ENCODE data around the gene HDHD2. TPM values are rescaled to one million over a fixed set of nuclear protein-coding genes. Genes with fewer than 3 reads are reported as not detected.
"Not testable (repeated sequence)": the region's sequence is repeated elsewhere in the genome, so short reads cannot be mapped to it uniquely, and the experiment has no call there.

HDHD2 gene, protein sequence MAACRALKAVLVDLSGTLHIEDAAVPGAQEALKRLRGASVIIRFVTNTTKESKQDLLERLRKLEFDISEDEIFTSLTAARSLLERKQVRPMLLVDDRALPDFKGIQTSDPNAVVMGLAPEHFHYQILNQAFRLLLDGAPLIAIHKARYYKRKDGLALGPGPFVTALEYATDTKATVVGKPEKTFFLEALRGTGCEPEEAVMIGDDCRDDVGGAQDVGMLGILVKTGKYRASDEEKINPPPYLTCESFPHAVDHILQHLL
- 39.3 and 40.8 TPM in 2 replicates for total RNA-seq

DNA sequence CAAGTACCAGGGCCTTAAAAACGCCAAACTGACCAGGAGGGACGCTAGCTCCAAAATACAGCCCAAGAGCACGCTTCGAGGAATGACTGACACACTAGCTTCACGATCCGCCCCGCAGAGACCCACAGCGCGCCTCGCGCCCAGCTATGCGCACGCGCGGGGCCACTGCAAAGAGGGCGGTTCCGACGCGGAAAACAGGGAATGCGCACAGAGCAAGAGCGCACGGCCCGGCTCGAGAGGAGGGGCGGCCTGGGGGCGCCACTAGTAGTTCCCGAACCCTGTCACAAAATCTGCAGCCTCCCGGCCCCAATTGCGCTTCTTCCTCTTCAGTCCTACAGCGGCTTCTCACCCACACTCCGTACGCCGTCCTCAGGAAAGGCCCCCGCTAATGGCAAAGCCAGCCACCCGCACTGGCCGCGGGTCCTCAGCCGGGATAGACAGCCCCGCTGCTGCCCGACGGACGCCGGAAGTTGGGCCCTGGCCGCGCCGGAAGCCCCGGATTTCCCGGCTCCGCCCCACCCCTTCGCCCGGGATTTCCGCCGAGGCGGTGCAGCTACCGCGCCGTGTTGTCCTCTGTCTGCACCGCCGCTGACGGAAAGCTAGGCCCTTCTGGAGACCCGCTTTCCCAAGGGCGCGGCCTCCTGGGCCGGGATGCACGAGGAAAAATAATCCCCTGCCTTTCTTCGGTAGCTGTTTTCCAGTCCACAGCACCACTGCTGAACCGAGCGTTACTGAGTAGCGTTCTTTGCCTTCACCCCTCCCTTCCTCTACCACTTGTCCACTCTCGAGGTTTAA lies at the start of gene HDHD2:
TSS of gene HDHD2 (minus strand) at position 472 of the 795 bp plus-strand sequence. CDS start 14,061 bp downstream, outside the sequence.
- peak; percentile 66 for DNase-seq (ENCODE audit: low spot score)
- peaks cover 23% of the 10 kb centered on the region for H3K36me3 Mint-ChIP-seq (ENCODE audit: low read depth)
- peak within 1 kb of the TSS; percentile 95 for H3K4me3 Mint-ChIP-seq (ENCODE audit: low read depth)
- H3K27me3 Mint-ChIP-seq (ENCODE audit: low read depth), result no peaks in the 10 kb centered on the region
- H3K4me1 Mint-ChIP-seq (ENCODE audit: low read depth), result peaks cover 26% of the 10 kb centered on the region
- peak within 1 kb of the TSS; percentile 92 for H3K27ac Mint-ChIP-seq
- intact Hi-C loops (cut with micrococcal nuclease), result loop anchor here (1.0 to 10.0 kb wide), 3 partner anchors 26 to 235 kb away; partner anchors contain the start of genes IER3IP1, KATNAL2 and PIAS2
- no peaks in the 10 kb centered on the region for H3K9me3 Mint-ChIP-seq

DNA sequence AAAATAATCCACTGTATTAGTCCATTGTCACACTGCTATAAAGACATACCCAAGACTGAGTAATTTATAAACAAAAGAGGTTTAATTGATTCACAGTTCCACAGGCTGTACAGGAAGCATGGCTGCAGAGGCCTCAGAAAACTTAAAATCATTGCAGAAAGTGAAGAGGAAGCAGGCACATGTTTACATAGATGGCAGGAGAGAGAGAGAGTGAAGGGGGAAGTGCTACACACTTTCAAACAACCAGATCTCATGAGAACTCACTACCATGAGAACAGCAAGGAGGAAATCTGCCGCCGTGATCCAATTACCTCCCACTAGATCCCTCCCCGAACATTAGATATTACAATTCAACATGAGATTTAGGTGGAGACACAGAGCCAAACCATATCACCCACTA lies 45.7 kb upstream of the HDHD2 start:
- H3K36me3 Mint-ChIP-seq (ENCODE audit: low read depth); intact Hi-C loops (cut with micrococcal nuclease); DNase-seq (ENCODE audit: low spot score); H3K4me1 Mint-ChIP-seq (ENCODE audit: low read depth); H3K9me3 Mint-ChIP-seq; H3K27ac Mint-ChIP-seq; H3K4me3 Mint-ChIP-seq (ENCODE audit: low read depth): not testable (repeated sequence)
- peaks cover 23% of the 10 kb centered on the region for H3K27me3 Mint-ChIP-seq (ENCODE audit: low read depth)

DNA sequence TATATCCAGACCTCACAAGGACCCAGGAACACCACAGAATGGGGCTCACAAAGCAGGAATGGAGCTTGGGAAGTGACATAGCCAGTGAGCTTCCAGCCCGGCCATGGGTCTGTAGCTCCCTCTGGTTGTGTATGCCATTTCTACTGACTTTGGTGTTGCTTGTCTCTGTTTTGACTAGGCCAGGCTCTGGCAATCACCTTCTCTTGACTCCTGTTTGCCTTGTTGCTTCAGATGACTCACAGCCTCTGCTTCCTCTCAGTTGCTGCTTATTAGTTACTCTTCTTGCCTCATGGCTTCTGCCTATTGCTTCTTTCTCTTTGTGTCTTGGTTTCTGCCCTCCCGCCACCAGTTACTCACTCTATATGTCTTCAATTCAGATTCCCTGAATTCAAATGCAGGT lies 41.7 kb upstream of the HDHD2 start:
- Mint-ChIP-seq H3K4me1 (ENCODE audit: low read depth) (no peaks in the 10 kb centered on the region), H3K9me3 (no peaks in the 10 kb centered on the region), H3K27ac (no peak overlapping the region), H3K4me3 (ENCODE audit: low read depth) (no peak overlapping the region), H3K36me3 (ENCODE audit: low read depth) (no peaks in the 10 kb centered on the region), H3K27me3 (ENCODE audit: low read depth) (peaks cover 9% of the 10 kb centered on the region)
- DNase-seq (ENCODE audit: low spot score), result no peak
- intact Hi-C loops (cut with micrococcal nuclease), result no loop called here

DNA sequence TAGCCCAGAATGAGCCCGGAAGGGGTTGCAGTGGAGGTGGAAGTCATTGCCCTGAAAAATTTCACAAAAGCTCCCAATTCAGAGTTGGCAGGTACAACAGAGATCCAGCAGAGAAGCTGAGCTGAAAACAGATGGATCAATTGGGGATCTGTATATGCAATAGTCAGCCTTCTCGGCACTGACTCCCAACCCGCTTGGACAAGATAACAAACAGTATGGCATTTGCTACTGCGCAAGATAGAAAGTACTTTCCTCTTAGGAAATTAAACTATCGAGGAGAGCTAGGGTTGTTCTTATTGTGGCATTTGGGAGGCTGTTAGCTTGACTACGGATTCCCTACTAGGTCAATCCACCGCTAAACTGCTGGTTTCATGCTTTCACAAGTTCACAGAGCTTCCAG lies 37.4 kb upstream of the HDHD2 start:
- DNase-seq (ENCODE audit: low spot score), result no peak

DNA sequence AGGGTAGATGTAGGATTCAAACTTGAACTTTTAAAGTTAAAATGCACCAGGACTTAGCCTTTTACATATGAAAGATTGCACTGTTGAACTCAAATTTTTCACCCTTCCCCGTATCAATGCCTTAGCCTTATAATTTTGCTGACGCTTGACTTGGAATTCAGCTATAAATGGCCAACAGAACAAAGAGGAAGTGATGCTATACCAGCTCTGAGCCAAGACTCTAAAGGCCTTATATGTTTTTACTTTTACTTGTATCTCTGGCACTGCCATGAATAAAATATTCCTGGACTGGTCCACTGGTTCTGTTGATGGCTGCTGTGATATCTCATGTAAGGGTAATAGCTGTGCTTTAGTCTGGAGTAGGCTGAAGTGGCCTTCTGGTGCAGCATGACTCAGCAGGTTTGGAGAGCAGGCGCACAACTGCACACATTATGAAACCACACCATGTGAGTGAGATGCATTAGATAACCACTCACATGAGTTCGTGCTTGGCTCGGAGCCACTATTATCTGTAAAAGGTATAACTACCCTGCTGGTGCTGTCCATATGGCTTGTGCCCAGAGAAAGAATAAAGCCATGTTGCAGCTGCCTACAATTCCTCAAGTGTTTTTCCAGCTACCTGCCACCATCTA lies 34.2 kb upstream of the HDHD2 start:
- no peak overlapping the region for H3K27ac Mint-ChIP-seq
- no peak overlapping the region for H3K4me3 Mint-ChIP-seq (ENCODE audit: low read depth)
- peaks cover 26% of the 10 kb centered on the region for H3K9me3 Mint-ChIP-seq
- H3K4me1 Mint-ChIP-seq (ENCODE audit: low read depth), result no peaks in the 10 kb centered on the region
- intact Hi-C loops (cut with micrococcal nuclease), result no loop called here
- no peak for DNase-seq (ENCODE audit: low spot score)
- H3K27me3 Mint-ChIP-seq (ENCODE audit: low read depth), result no peaks in the 10 kb centered on the region
- no peaks in the 10 kb centered on the region for H3K36me3 Mint-ChIP-seq (ENCODE audit: low read depth)

More for the DNA sequence above, 37.4 kb upstream of the HDHD2 start:
- Mint-ChIP-seq H3K4me1 (ENCODE audit: low read depth) (no peaks in the 10 kb centered on the region), H3K9me3 (peaks cover 26% of the 10 kb centered on the region), H3K27me3 (ENCODE audit: low read depth) (no peaks in the 10 kb centered on the region), H3K4me3 (ENCODE audit: low read depth) (no peak overlapping the region), H3K27ac (no peak overlapping the region), H3K36me3 (ENCODE audit: low read depth) (no peaks in the 10 kb centered on the region)
- intact Hi-C loops (cut with micrococcal nuclease), result no loop called here

DNA sequence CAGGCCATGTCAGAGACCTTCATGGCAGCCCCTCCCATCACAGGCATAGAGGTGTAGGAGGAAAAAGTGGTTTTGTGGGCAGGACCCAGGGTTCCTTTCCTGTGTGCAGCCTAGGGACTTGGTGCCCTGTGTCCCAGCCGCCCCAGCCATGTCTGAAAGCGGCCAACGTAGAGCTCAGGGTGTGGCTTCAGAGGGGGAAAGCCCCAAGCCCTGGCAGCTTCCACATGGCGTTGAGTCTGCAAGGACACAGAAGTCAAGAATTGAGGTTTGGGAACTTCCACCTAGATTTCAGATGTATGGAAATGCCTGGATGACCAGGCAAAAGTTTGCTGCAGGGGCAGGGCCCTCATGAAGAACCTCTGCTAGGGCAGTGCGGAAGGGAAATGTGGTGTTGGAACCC lies 31.9 kb upstream of the HDHD2 start:
- intact Hi-C loops (cut with micrococcal nuclease); H3K4me3 Mint-ChIP-seq (ENCODE audit: low read depth); H3K27ac Mint-ChIP-seq; H3K36me3 Mint-ChIP-seq (ENCODE audit: low read depth); H3K4me1 Mint-ChIP-seq (ENCODE audit: low read depth); DNase-seq (ENCODE audit: low spot score); H3K27me3 Mint-ChIP-seq (ENCODE audit: low read depth): not testable (repeated sequence)
- H3K9me3 Mint-ChIP-seq, result peaks cover 26% of the 10 kb centered on the region

DNA sequence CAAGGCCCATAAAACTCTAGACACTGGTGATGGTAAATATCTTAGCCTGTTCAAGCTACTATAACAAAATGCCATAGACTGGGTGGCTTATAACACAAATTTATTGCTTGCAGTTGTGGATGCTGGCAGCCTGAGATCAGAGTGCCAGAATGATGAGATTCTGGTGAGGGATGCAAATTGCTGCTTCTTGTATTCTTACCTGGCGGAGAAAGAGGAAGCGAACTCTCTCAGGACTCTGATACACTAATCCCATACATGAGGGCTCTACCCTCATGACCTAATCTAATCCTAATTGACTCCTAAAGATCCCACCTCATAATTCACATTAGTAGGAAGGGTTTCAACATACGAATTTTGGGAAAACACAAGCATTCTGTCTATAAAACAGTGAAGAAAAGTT lies 30.5 kb upstream of the HDHD2 start:
- Mint-ChIP-seq H3K4me3 (ENCODE audit: low read depth) (no peak overlapping the region), H3K36me3 (ENCODE audit: low read depth) (no peaks in the 10 kb centered on the region), H3K4me1 (ENCODE audit: low read depth) (no peaks in the 10 kb centered on the region), H3K27ac (no peak overlapping the region), H3K9me3 (peaks cover 22% of the 10 kb centered on the region), H3K27me3 (ENCODE audit: low read depth) (no peaks in the 10 kb centered on the region)
- DNase-seq (ENCODE audit: low spot score), result no peak
- intact Hi-C loops (cut with micrococcal nuclease), result no loop called here

DNA sequence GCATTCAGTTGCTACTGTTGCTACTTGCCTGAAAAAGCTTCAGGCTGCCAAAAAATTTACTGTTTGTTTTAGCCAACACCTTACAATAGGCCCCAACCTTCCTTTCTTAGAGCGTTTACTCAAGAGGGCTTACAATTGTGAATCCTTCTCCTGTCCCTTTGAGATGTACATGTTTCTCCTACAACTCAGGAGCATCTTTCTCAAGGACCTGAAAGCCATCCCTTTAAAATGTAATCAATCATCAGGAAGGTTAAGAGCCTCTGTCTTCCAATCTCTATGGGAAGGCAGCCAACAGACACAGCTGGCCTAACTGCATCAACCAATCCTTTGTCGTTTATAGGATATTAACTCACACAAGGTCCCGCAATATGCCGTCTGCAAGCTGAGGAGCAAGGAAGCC lies 29.2 kb upstream of the HDHD2 start:
- Mint-ChIP-seq H3K27ac (no peak overlapping the region), H3K27me3 (ENCODE audit: low read depth) (no peaks in the 10 kb centered on the region), H3K4me3 (ENCODE audit: low read depth) (no peak overlapping the region), H3K4me1 (ENCODE audit: low read depth) (no peaks in the 10 kb centered on the region), H3K36me3 (ENCODE audit: low read depth) (peaks cover 6% of the 10 kb centered on the region), H3K9me3 (peaks cover 11% of the 10 kb centered on the region)
- no peak for DNase-seq (ENCODE audit: low spot score)
- intact Hi-C loops (cut with micrococcal nuclease), result no loop called here

DNA sequence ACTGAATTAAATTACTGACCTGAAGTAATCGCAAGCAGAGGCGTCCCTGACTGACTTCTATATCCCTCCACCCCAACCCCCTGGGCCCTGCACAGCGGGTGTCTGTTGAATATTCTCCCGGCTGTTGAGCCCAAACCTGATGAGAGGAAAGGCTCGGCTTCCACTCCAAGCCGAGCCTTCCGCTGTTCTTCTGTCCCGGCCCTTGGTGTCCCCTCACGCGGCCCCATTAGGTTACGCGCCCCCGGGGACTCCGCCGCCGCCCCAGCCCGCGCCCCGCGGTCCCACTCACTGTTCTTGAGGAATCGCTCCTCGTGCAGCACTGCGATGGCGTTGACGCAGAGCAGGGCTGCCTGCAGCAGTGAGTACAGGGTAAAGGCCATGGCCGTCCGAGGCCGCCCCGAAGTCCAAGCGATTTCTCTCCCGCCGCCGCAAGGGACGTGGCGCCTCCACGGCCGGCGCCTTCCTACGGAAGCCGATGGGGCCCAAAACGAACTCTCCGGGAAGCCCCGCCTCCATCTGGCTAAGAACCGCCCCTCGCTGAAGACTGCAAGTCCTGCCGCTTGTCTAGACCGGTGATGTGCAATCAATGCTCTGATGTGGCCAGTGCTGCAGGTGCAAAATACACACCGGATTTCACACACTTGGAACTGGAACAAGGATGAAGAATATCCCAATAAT lies 25.7 kb upstream of the HDHD2 start, which contains the start of gene IER3IP1:
TSS of gene IER3IP1 (minus strand) at position 467 of the 678 bp plus-strand sequence. CDS start at position 380, 87 bp downstream.
- Mint-ChIP-seq H3K36me3 (ENCODE audit: low read depth) (peaks cover 9% of the 10 kb centered on the region), H3K9me3 (no peaks in the 10 kb centered on the region), H3K27me3 (ENCODE audit: low read depth) (no peaks in the 10 kb centered on the region), H3K4me3 (ENCODE audit: low read depth) (no peak within 1 kb of the TSS), H3K4me1 (ENCODE audit: low read depth) (no peaks in the 10 kb centered on the region), H3K27ac (peak within 1 kb of the TSS; percentile 71)
- DNase-seq (ENCODE audit: low spot score), result peak; percentile 83
- intact Hi-C loops (cut with micrococcal nuclease), result loop anchor here (1.0 kb wide), 2 partner anchors 26 to 56 kb away; partner anchors contain the start of gene HDHD2

DNA sequence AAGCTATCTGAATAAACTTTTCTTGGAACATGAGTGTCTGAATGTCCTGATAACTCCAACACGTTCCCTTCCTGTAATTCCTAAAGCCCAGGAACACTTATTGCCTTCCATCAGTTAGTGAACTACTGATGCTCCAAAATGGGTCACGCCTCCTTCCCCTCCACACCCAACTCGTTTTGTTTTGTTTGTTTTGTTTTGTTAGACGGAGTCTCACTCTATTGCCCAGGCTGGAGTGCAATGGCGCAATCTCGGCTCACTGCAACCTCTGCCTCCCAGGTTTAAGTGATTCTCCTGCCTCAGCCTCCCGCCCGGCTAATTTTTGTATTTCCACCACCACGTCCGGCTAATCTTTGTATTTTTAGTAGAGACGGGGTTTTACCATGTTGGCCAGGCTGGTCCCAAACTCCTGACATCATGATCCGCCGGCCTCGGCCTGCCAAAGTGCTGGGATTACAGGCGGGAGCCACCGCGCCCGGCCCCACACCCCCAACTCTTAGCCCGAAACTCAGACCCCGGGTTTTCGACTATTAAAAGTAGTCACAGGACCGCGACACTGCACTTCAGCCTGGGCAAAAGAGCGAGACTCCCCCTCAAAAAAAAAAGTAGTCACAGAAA lies 25.1 kb upstream of the HDHD2 start:
- intact Hi-C loops (cut with micrococcal nuclease), result no loop called here
- no peaks in the 10 kb centered on the region for H3K9me3 Mint-ChIP-seq
- no peaks in the 10 kb centered on the region for H3K4me1 Mint-ChIP-seq (ENCODE audit: low read depth)
- H3K27ac Mint-ChIP-seq, result peak overlapping the region; percentile 71
- H3K27me3 Mint-ChIP-seq (ENCODE audit: low read depth), result no peaks in the 10 kb centered on the region
- peaks cover 9% of the 10 kb centered on the region for H3K36me3 Mint-ChIP-seq (ENCODE audit: low read depth)
- H3K4me3 Mint-ChIP-seq (ENCODE audit: low read depth), result no peak overlapping the region
- DNase-seq (ENCODE audit: low spot score), result no peak

DNA sequence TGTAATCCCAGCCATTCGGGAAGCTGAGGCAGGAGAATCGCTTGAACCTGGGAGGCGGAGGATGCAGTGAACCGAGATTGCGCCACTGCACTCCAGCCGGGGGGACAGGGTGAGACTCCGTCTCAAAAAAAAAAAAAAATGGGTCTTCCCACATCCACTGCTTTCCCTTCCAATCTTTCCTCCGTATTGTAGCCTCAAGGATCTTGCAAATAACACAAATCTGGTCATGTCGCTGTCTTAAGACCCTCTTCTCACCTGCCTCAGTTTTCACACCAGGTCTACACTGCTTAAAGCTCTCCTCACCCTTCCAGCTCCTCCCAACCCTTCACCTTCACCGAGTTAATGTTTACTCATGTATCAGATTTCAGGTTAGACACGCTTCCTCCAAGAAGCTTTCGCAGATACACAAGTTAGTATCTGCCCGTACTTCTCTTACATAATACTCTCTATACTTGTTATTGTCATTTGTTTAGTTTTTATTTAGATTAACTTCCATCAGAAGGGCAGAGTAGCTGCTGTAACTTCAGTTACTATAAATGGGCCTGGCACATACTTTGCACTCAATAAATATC lies 24.3 kb upstream of the HDHD2 start:
- H3K27ac Mint-ChIP-seq, result no peak overlapping the region
- intact Hi-C loops (cut with micrococcal nuclease), result no loop called here

DNA sequence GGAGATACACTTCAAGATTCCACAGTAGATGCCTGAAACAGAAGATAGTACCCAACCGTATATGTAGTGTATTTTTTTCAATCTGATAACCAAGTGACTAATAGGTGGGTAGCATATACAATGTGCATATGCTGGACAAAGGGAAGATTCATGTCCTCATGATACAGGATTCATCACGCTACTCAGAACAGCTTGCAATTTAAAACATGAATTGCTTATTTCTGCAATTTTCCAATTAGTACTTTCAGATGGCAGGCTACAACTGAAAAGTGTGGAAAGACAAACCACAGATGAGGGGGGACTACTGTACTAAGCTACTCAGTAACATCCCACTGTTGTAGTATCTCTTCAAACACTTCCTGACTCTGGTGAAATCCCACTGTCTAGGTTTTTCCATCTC lies 22.2 kb upstream of the HDHD2 start:
- no peaks in the 10 kb centered on the region for H3K4me1 Mint-ChIP-seq (ENCODE audit: low read depth)
- DNase-seq (ENCODE audit: low spot score), result no peak
- peaks cover 14% of the 10 kb centered on the region for H3K36me3 Mint-ChIP-seq (ENCODE audit: low read depth)
- intact Hi-C loops (cut with micrococcal nuclease), result no loop called here
- no peaks in the 10 kb centered on the region for H3K9me3 Mint-ChIP-seq
- no peak overlapping the region for H3K4me3 Mint-ChIP-seq (ENCODE audit: low read depth)
- no peak overlapping the region for H3K27ac Mint-ChIP-seq
- no peaks in the 10 kb centered on the region for H3K27me3 Mint-ChIP-seq (ENCODE audit: low read depth)

More for the DNA sequence above, 24.3 kb upstream of the HDHD2 start:
- H3K9me3 Mint-ChIP-seq, result no peaks in the 10 kb centered on the region
- no peaks in the 10 kb centered on the region for H3K4me1 Mint-ChIP-seq (ENCODE audit: low read depth)
- no peak for DNase-seq (ENCODE audit: low spot score)
- no peaks in the 10 kb centered on the region for H3K27me3 Mint-ChIP-seq (ENCODE audit: low read depth)
- no peak overlapping the region for H3K4me3 Mint-ChIP-seq (ENCODE audit: low read depth)
- H3K36me3 Mint-ChIP-seq (ENCODE audit: low read depth), result peaks cover 9% of the 10 kb centered on the region
